Ovary (tissue), 3 donors: ENCODE data around the gene AGAP2.

Source experiments
- CTCF ChIP-seq, 3 donors: fragments of 450-650 bp in 2 of 3; fragments of 200-600 bp in 1 of 3; IDR thresholded peaks; one replicate each; pipeline versions ENCODE4 v1.5.1 to v1.8.0; 2016 to 2022; ENCODE audit warnings: antibody characterized with exemption in 3 of 3, mild to moderate bottlenecking in 1 of 3
- EP300 ChIP-seq: sonication (generic); formaldehyde crosslinking; IDR thresholded peaks from one replicate; pipeline ENCODE4 v1.6.1; 2017; ENCODE audit warnings: antibody characterized with exemption
- POLR2A ChIP-seq: fragments of 450-650 bp; IDR thresholded peaks from one replicate; pipeline ENCODE4 v1.6.1; 2017; ENCODE audit warnings: antibody characterized with exemption, mild to moderate bottlenecking, moderate library complexity
- donor health status: DM: no; HTN: no; CAD: no.

- no peak for TF ChIP-seq CTCF (IDR thresholded peaks at IDR 0.05)
- TF ChIP-seq POLR2A = no peak
- no peak for TF ChIP-seq EP300
These were observed 25.8 kb downstream of the AGAP2 start for GRCh38 chr12:57712701-57713100.
